NCI-H2029 treated with DMSO at 0.1 percent for 48 hours (cell line): ENCODE results near the gene RFTN1.

Experiments used
- DNase-seq: peaks from one replicate; lab custom pipeline; 2025; lab: John Stamatoyannopoulos, UW

RFTN1 gene

GRCh38 chr3:16272588-16272987 lies 240.9 kb downstream of the RFTN1 start:
- DNase-seq = no peak

- no peak for DNase-seq
Measured at GRCh38 chr3:16270855-16271254, 242.6 kb downstream of the RFTN1 start.

- no peak for DNase-seq
Measured at GRCh38 chr3:16266714-16267113, 246.8 kb downstream of the RFTN1 start.
